Lung (tissue), 12 donors: ENCODE measurements around the gene TPM3. TPM values are rescaled to one million over a fixed set of nuclear protein-coding genes. Genes with fewer than 3 reads are reported as not detected.

Experiments
- ATAC-seq: fragments of 200-7000 bp; cut with Tn5 transposase; one replicate; pipeline ENCODE4 v1.9.1; 2020; ENCODE audit warnings: moderate number of reproducible peaks; ENCODE audit not compliant: insufficient read depth, low FRiP score
- DNase-seq, 3 donors: peaks; one replicate each; pipeline ENCODE4 v3.0.0-alpha.2; 2013 to 2017
- H3K27ac ChIP-seq, 2 donors: one replicate each; pipeline ENCODE4 v1.5.1; 2013; ENCODE audit warnings: mild to moderate bottlenecking in 2 of 2, moderate library complexity in 2 of 2, control low read depth in 1 of 2, inconsistent platforms in 1 of 2, low read depth in 1 of 2, low read length in 1 of 2
- H3K27me3 ChIP-seq, 3 donors: one replicate each; pipeline ENCODE4 v1.5.1; 2013; ENCODE audit warnings: low read length in 2 of 3; ENCODE audit not compliant: control insufficient read depth in 3 of 3, insufficient read depth in 3 of 3
- H3K36me3 ChIP-seq, 4 donors: one replicate each; pipeline ENCODE4 v1.5.1; 2013; ENCODE audit warnings: low read length in 4 of 4, mild to moderate bottlenecking in 1 of 4, moderate library complexity in 1 of 4; ENCODE audit not compliant: control insufficient read depth in 4 of 4, insufficient read depth in 4 of 4
- H3K4me1 ChIP-seq, 5 donors: one replicate each; pipeline ENCODE4 v1.5.1; 2013; ENCODE audit warnings: low read length in 5 of 5, mild to moderate bottlenecking in 2 of 5, moderate library complexity in 1 of 5; ENCODE audit not compliant: control insufficient read depth in 5 of 5, insufficient read depth in 5 of 5
- H3K4me3 ChIP-seq: one replicate; pipeline ENCODE4 v1.5.1; 2013; ENCODE audit warnings: mild to moderate bottlenecking, control low read depth, moderate library complexity
- H3K9ac ChIP-seq, 2 donors: one replicate each; pipeline ENCODE4 v1.5.1; 2013; ENCODE audit warnings: low read length in 2 of 2, control low read depth in 1 of 2; ENCODE audit not compliant: insufficient read depth in 1 of 2
- H3K9me3 ChIP-seq, 4 donors: one replicate each; pipeline ENCODE4 v1.5.1; 2013; ENCODE audit warnings: low read length in 3 of 4, mild to moderate bottlenecking in 1 of 4, moderate library complexity in 1 of 4; ENCODE audit not compliant: control insufficient read depth in 4 of 4, insufficient read depth in 3 of 4
- CTCF ChIP-seq: IDR thresholded peaks from 2 replicates; pipeline ENCODE4 v1.5.1; 2012; ENCODE audit warnings: mild to moderate bottlenecking; ENCODE audit errors: control extremely low read depth, extremely low read depth
- WGBS, 2 donors: extraction: QIAGEN DNeasy Blood & Tissue Kit; methylation state at CpG; one replicate each; pipeline ENCODE4 v1.1.7; 2013; 5-methylcytosine and 5-hydroxymethylcytosine counted together
- polyA plus RNA-seq, 2 donors: library from polyadenylated mRNA; stranded (reverse); fragments of 200-250 nt; gene quantifications; one replicate each; pipeline ENCODE4 v1.2.1, GENCODE V29; 2013
- total RNA-seq, 2 donors: library from RNA; depleted of rRNA in 1 of 2; stranded (reverse); fragments of >200 nt in 1 of 2; gene quantifications; one replicate each; pipeline ENCODE4 v1.2.1, GENCODE V29; 2014 to 2021
- donor health status: control.
- donor health status: control.
- donor health status: Bipolar disorder and iron deficiency.
- donor health status: healthy.
- donor health status: DM: yes; HTN: yes; CAD: no.

TPM3 gene
- total and polyA plus RNA-seq, 4 donors = 164 to 482 (median 306) TPM

GRCh38 chr1:154178013-154178412 is 13.9 kb downstream of the TPM3 start:
- no peak overlapping the region for H3K4me3 ChIP-seq
- H3K9me3 ChIP-seq = no peaks in the 10 kb centered on the region
- no peak overlapping the region for H3K27ac ChIP-seq
- 28 to 48% methylated on average over 2 of the region's 2 CpGs for WGBS, 2 donors
- ATAC-seq = no peak
- TF ChIP-seq CTCF = no peak
- H3K4me1 ChIP-seq = peaks cover 3 to 41% (median 13%) of the 10 kb centered on the region in 5 donors
- H3K9ac ChIP-seq = no peak overlapping the region
- no peak for DNase-seq
- no peaks in the 10 kb centered on the region for H3K27me3 ChIP-seq
- peaks cover 2 to 23% (median 14%) of the 10 kb centered on the region in 4 donors for H3K36me3 ChIP-seq

- Histone ChIP-seq H3K4me3 (no peak overlapping the region), H3K27ac (peak overlapping the region in 1 of 2 donors; percentile 7), H3K9ac (no peak overlapping the region), H3K36me3 (peaks cover 18 to 37% (median 29%) of the 10 kb centered on the region in 4 donors), H3K9me3 (no peaks in the 10 kb centered on the region), H3K4me1 (peaks cover 0 to 39% (median 13%) of the 10 kb centered on the region in 5 donors), H3K27me3 (no peaks in the 10 kb centered on the region)
- 7 to 24% methylated on average over 2 of the region's 2 CpGs for WGBS, 2 donors
- peak; percentile 55 for ATAC-seq
- DNase-seq = peak; percentile 34 to 85 (median 76)
- no peak for TF ChIP-seq CTCF
Measured at GRCh38 chr1:154176337-154176736, 15.6 kb downstream of the TPM3 start.

- 93% methylated on average over 4 of the region's 4 CpGs for WGBS, 2 donors
- H3K9ac ChIP-seq = no peak overlapping the region
- no peaks in the 10 kb centered on the region for H3K27me3 ChIP-seq
- H3K9me3 ChIP-seq = no peaks in the 10 kb centered on the region
- ATAC-seq (no peak), DNase-seq (no peak)
- peaks cover 0 to 28% (median 8%) of the 10 kb centered on the region in 5 donors for H3K4me1 ChIP-seq
- H3K27ac ChIP-seq = no peak overlapping the region
- no peak for TF ChIP-seq CTCF
- no peak overlapping the region for H3K4me3 ChIP-seq
- H3K36me3 ChIP-seq = peaks cover 34 to 48% (median 43%) of the 10 kb centered on the region in 4 donors
Measured at GRCh38 chr1:154174654-154175053, 17.2 kb downstream of the TPM3 start.

GRCh38 chr1:154171880-154172279 is 20.0 kb downstream of the TPM3 start:
- no peaks in the 10 kb centered on the region for H3K27me3 ChIP-seq
- no peak overlapping the region for H3K4me3 ChIP-seq
- no peaks in the 10 kb centered on the region for H3K9me3 ChIP-seq
- H3K27ac ChIP-seq = no peak overlapping the region
- ATAC-seq = no peak
- 89 to 92% methylated on average over 5 of the region's 5 CpGs for WGBS, 2 donors
- TF ChIP-seq CTCF = no peak
- no peak for DNase-seq
- H3K4me1 ChIP-seq = peaks cover 0 to 4% (median 3%) of the 10 kb centered on the region in 5 donors
- H3K36me3 ChIP-seq = peaks cover 51 to 63% (median 56%) of the 10 kb centered on the region in 4 donors
- no peak overlapping the region for H3K9ac ChIP-seq
